HEK293T (cell line): Measurements from ENCODE around the gene MLLT10.

Source experiments
- CTCF ChIA-PET: fragments of 350-600 bp; formaldehyde crosslinking; extraction: SDS; loops from one replicate; lab custom pipeline; 2021; ENCODE audit warnings: antibody characterized with exemption, inconsistent platforms; lab: Yijun Ruan, JAX
- POLR2A ChIA-PET: fragments of 350-600 bp; formaldehyde crosslinking; extraction: SDS; loops from one replicate; lab custom pipeline; 2020; ENCODE audit warnings: antibody characterized with exemption, inconsistent platforms; lab: Yijun Ruan, JAX
- DNase-seq: peaks from one replicate; pipeline ENCODE4 v3.0.0; 2012; ENCODE audit warnings: mixed read lengths; ENCODE audit errors: extremely low spot score
- CTBP1 ChIP-seq: fragments of 450-650 bp; IDR thresholded peaks from 2 replicates; pipeline ENCODE4 v1.6.1; 2016; ENCODE audit warnings: borderline replicate concordance
- L3MBTL2 ChIP-seq: fragments of 450-650 bp; conservative IDR thresholded peaks from 2 replicates; pipeline ENCODE4 v1.6.1; 2016; ENCODE audit warnings: mild to moderate bottlenecking
- TARDBP ChIP-seq: fragments of 450-650 bp; IDR thresholded peaks from 2 replicates; pipeline ENCODE4 v1.6.1; 2016
- ZNF384 ChIP-seq: fragments of 450-650 bp; IDR thresholded peaks from 2 replicates; pipeline ENCODE4 v1.6.1; 2016

MLLT10 gene

GRCh38 chr10:21791276-21791675 is 257.2 kb downstream of the MLLT10 start:
- DNase-seq, result no peak
- CTCF ChIA-PET, result no interaction called here
- TF ChIP-seq CTBP1 (no peak), TARDBP (no peak), ZNF384 (no peak), L3MBTL2 (no peak)
- POLR2A ChIA-PET, result no interaction called here
